ENCODE measurements around the gene SEMA4D. TPM values are rescaled to one million over a fixed set of nuclear protein-coding genes. Genes with fewer than 3 reads are reported as not detected.

Gene SEMA4D
- total RNA-seq, 1 donor from 2014 or later, result 12.3 TPM

DNA sequence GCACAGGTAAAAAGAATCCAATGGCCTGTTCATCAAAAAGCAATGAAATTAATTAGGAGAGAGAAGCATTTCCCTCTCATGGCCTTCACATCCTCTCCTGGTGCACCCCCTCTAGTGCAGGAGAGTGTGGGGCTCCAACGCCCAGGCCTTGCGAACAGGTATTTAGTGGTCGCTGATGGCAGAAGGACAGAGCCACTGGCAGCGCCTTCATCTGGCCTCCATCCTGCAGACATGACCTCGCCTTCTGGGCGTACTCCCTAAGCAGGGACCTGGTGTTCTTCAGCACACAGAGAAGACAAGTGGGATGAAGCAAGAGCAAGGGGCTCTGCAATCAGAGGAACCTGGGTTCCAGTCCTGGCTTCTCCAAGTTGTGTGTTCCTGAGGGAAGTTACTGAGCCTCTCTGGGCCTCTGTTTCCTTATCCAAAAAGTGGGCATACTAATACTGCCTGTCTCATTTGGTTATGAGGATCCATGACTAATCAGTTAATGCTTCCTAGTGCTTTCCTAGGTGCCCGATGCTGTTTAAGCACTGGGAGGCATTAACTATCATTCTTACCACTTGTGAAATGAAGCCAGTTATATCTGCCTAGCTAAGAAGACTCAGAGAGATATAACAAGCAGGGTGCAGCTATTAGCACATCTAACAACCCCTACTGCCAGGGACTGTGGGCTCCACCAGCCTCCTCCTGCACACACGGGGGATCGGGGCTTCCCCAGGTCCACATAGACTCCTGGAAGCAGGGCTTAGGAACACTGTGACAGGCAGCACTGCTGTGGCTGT is 77.3 kb downstream of the SEMA4D start:
- H3K4me3 ChIP-seq (ENCODE audit: low read depth, low read length), result no peak overlapping the region
- TF ChIP-seq CTCF (conservative IDR thresholded peaks at IDR 0.05; ENCODE audit: low read depth, low read length), result no peak
- DNase-seq (ENCODE audit: low read depth), result no peak

GRCh38 chr9:89419978-89420394 is 77.9 kb downstream of the SEMA4D start:
- TF ChIP-seq CTCF (conservative IDR thresholded peaks at IDR 0.05; ENCODE audit: low read depth, low read length), result no peak
- no peak for DNase-seq (ENCODE audit: low read depth)
- H3K4me3 ChIP-seq (ENCODE audit: low read depth, low read length), result no peak overlapping the region

- TF ChIP-seq CTCF (conservative IDR thresholded peaks at IDR 0.05; ENCODE audit: low read depth, low read length), result no peak
- H3K4me3 ChIP-seq (ENCODE audit: low read depth, low read length), result no peak overlapping the region
- no peak for DNase-seq (ENCODE audit: low read depth)
Measured at GRCh38 chr9:89418882-89419640, 78.9 kb downstream of the SEMA4D start.

DNA sequence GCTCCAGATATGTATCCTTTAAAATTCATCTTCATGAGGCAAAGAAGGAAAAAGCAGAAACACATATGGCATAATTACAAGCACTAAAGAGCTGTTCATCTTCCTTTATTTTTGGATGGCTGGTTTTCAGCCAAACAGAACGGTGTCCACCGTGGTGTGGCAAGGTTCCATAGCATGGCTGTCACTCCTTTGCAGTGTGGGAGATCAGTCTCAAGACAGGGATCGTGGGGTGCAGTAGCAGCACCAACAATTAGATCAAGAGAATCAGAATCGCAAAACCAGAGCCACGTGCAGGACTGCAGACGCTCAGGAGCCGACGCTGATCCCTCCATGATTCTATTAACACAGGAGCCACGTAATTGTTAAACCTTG is 79.5 kb downstream of the SEMA4D start:
- TF ChIP-seq CTCF (conservative IDR thresholded peaks at IDR 0.05; ENCODE audit: low read depth, low read length), result no peak

GRCh38 chr9:89417832-89418473 is 80.0 kb downstream of the SEMA4D start:
- no peak for DNase-seq (ENCODE audit: low read depth)
- TF ChIP-seq CTCF (conservative IDR thresholded peaks at IDR 0.05; ENCODE audit: low read depth, low read length), result no peak
- no peak overlapping the region for H3K4me3 ChIP-seq (ENCODE audit: low read depth, low read length)

More for the DNA sequence above, 79.5 kb downstream of the SEMA4D start:
- no peak for DNase-seq (ENCODE audit: low read depth)
- H3K4me3 ChIP-seq (ENCODE audit: low read depth, low read length), result no peak overlapping the region

- DNase-seq (ENCODE audit: low read depth), result no peak
- no peak overlapping the region for H3K4me3 ChIP-seq (ENCODE audit: low read depth, low read length)
- TF ChIP-seq CTCF (conservative IDR thresholded peaks at IDR 0.05; ENCODE audit: low read depth, low read length), result no peak
Measured at GRCh38 chr9:89414670-89415324, 83.1 kb downstream of the SEMA4D start.

All from epithelial cell of proximal tubule (primary cell).